Loucy (cell line): Measurements from ENCODE around the gene PLXNA2.

ENCODE experiments used
- H2AFZ ChIP-seq: fragments of 200-600 bp; sonication (generic); 2 replicates; pipeline ENCODE4 v1.6.0; 2016; ENCODE audit warnings: antibody characterized with exemption, mild to moderate bottlenecking, low read length, moderate library complexity
- H3F3A ChIP-seq: fragments of 200-600 bp; 2 replicates; pipeline ENCODE4 v1.6.0; 2016; ENCODE audit warnings: antibody characterized with exemption, low read depth, mild to moderate bottlenecking
- H3K27me3 ChIP-seq: fragments of 200-600 bp; sonication (generic); 2 replicates; pipeline ENCODE4 v1.6.1; 2014; ENCODE audit warnings: low read length, mild to moderate bottlenecking; ENCODE audit not compliant: insufficient read depth, poor library complexity, severe bottlenecking
- H3K36me3 ChIP-seq: fragments of 200-600 bp; sonication (generic); 2 replicates; pipeline ENCODE4 v1.6.1; 2016; ENCODE audit warnings: low read length; ENCODE audit not compliant: insufficient read depth
- H3K4me1 ChIP-seq: fragments of 200-600 bp; sonication (generic); 2 replicates; pipeline ENCODE4 v1.5.1; 2014; ENCODE audit warnings: low read length, mild to moderate bottlenecking; ENCODE audit not compliant: insufficient read depth, poor library complexity, severe bottlenecking
- H3K4me2 ChIP-seq: fragments of 200-600 bp; sonication (generic); 2 replicates; pipeline ENCODE4 v1.6.0; 2014; ENCODE audit warnings: antibody characterized with exemption, low read length, low read depth, mild to moderate bottlenecking; ENCODE audit not compliant: poor library complexity, severe bottlenecking
- H3K4me3 ChIP-seq: fragments of 200-600 bp; sonication (generic); 2 replicates; pipeline ENCODE4 v1.5.1; 2014; ENCODE audit warnings: low read length, mild to moderate bottlenecking, mixed read lengths; ENCODE audit not compliant: poor library complexity, severe bottlenecking
- H3K79me2 ChIP-seq: fragments of 200-600 bp; sonication (generic); 2 replicates; pipeline ENCODE4 v1.6.1; 2014; ENCODE audit warnings: low read length; ENCODE audit not compliant: insufficient read depth
- H3K9ac ChIP-seq: fragments of 200-600 bp; sonication (generic); 2 replicates; pipeline ENCODE4 v1.6.0; 2014; ENCODE audit warnings: mild to moderate bottlenecking, low read depth, low read length, moderate library complexity; ENCODE audit not compliant: poor library complexity, severe bottlenecking
- H3K9me2 ChIP-seq: fragments of 200-600 bp; sonication (generic); replicated peaks from 2 replicates; pipeline ENCODE4 v1.6.1; 2016; ENCODE audit warnings: low read depth, low read length, mixed read lengths
- H3K9me3 ChIP-seq: fragments of 200-600 bp; sonication (generic); 2 replicates; pipeline ENCODE4 v1.6.1; 2014; ENCODE audit warnings: mild to moderate bottlenecking, antibody characterized with exemption, low read length, low read depth; ENCODE audit not compliant: insufficient read depth
- H4K20me1 ChIP-seq: fragments of 200-600 bp; sonication (generic); 2 replicates; pipeline ENCODE4 v1.6.0; 2014; ENCODE audit warnings: antibody characterized with exemption, low read length, mild to moderate bottlenecking; ENCODE audit not compliant: insufficient read depth, poor library complexity, severe bottlenecking
- CTCF ChIP-seq: fragments of 200-600 bp; sonication (generic); conservative IDR thresholded peaks from 2 replicates; pipeline ENCODE4 v1.5.1; 2014; ENCODE audit warnings: mild to moderate bottlenecking, antibody characterized with exemption, low read length
- EZH2phosphoT487 ChIP-seq: fragments of 200-600 bp; IDR thresholded peaks from 2 replicates; pipeline ENCODE4 v1.6.1; 2018; ENCODE audit warnings: antibody characterized with exemption, mild to moderate bottlenecking, moderate library complexity, borderline replicate concordance

The PLXNA2 gene

GRCh38 chr1:208251015-208251414, 6.8 kb upstream of the PLXNA2 start:
- Histone ChIP-seq H3K27me3 (no peaks in the 10 kb centered on the region), H3F3A (no peaks in the 10 kb centered on the region)
- TF ChIP-seq CTCF = no peak

GRCh38 chr1:208250613-208251012, 6.4 kb upstream of the PLXNA2 start:
- TF ChIP-seq EZH2phosphoT487 (no peak), CTCF (no peak)
- H3K36me3 ChIP-seq = no peaks in the 10 kb centered on the region

More at GRCh38 chr1:208251015-208251414, 6.8 kb upstream of the PLXNA2 start:
- H3K9ac ChIP-seq = no peak overlapping the region
- no peak overlapping the region for H2AFZ ChIP-seq
- no peaks in the 10 kb centered on the region for H3K4me1 ChIP-seq
- no peak overlapping the region for H3K4me3 ChIP-seq
- H3K79me2 ChIP-seq = no peaks in the 10 kb centered on the region
- no peaks in the 10 kb centered on the region for H3K9me3 ChIP-seq
- H3K9me2 ChIP-seq = no peaks in the 10 kb centered on the region
- no peaks in the 10 kb centered on the region for H4K20me1 ChIP-seq
- H3K36me3 ChIP-seq = no peaks in the 10 kb centered on the region
- no peak overlapping the region for H3K4me2 ChIP-seq

GRCh38 chr1:208248991-208249696, 5.0 kb upstream of the PLXNA2 start:
- Histone ChIP-seq H3K79me2 (no peaks in the 10 kb centered on the region), H3K9me2 (no peaks in the 10 kb centered on the region), H3K36me3 (no peaks in the 10 kb centered on the region), H4K20me1 (no peaks in the 10 kb centered on the region), H3K9ac (no peak overlapping the region), H3K4me2 (no peak overlapping the region), H3F3A (no peaks in the 10 kb centered on the region), H3K9me3 (no peaks in the 10 kb centered on the region), H3K27me3 (no peaks in the 10 kb centered on the region), H3K4me3 (no peak overlapping the region), H3K4me1 (peaks cover 8% of the 10 kb centered on the region), H2AFZ (no peak overlapping the region)
- no peak for TF ChIP-seq CTCF
- no peak for TF ChIP-seq EZH2phosphoT487

More at GRCh38 chr1:208250613-208251012, 6.4 kb upstream of the PLXNA2 start:
- H3K9me2 ChIP-seq = no peaks in the 10 kb centered on the region
- no peak overlapping the region for H3K4me2 ChIP-seq
- no peak overlapping the region for H3K9ac ChIP-seq
- H3K4me1 ChIP-seq = no peaks in the 10 kb centered on the region
- no peak overlapping the region for H3K4me3 ChIP-seq
- H2AFZ ChIP-seq = no peak overlapping the region
- H4K20me1 ChIP-seq = no peaks in the 10 kb centered on the region
- H3F3A ChIP-seq = no peaks in the 10 kb centered on the region
- no peaks in the 10 kb centered on the region for H3K79me2 ChIP-seq
- no peaks in the 10 kb centered on the region for H3K9me3 ChIP-seq
- no peaks in the 10 kb centered on the region for H3K27me3 ChIP-seq
